NCI-H1436 (cell line): Measurements from ENCODE around the gene HIF1A.
"Not testable (repeated sequence)": the region's sequence is repeated elsewhere in the genome, so short reads cannot be mapped to it uniquely, and the experiment has no call there.

ENCODE experiments used
- DNase-seq: peaks from one replicate; lab custom pipeline; 2025; lab: John Stamatoyannopoulos, UW

Gene HIF1A

GRCh38 chr14:61694830-61695694, at the start of gene HIF1A:
TSS of gene HIF1A (plus strand) at chr14:61695513. CDS start at chr14:61695805, 292 bp downstream.
- DNase-seq = peak; percentile 97

- no peak for DNase-seq
Measured at GRCh38 chr14:61646366-61647116, 48.8 kb upstream of the HIF1A start.

GRCh38 chr14:61647704-61648103, 47.6 kb upstream of the HIF1A start:
- DNase-seq = no peak

- no peak for DNase-seq
Measured at GRCh38 chr14:61648377-61648776, 46.9 kb upstream of the HIF1A start.

- no peak for DNase-seq
Measured at GRCh38 chr14:61649283-61649682, 46.0 kb upstream of the HIF1A start.

GRCh38 chr14:61651355-61651754, 44.0 kb upstream of the HIF1A start:
- no peak for DNase-seq

GRCh38 chr14:61652526-61653262, 42.6 kb upstream of the HIF1A start:
- no peak for DNase-seq

GRCh38 chr14:61653507-61653906, 41.8 kb upstream of the HIF1A start:
- DNase-seq = no peak

GRCh38 chr14:61654026-61654425, 41.3 kb upstream of the HIF1A start:
- no peak for DNase-seq

- DNase-seq = no peak
Measured at GRCh38 chr14:61655777-61656176, 39.5 kb upstream of the HIF1A start.

GRCh38 chr14:61656341-61656740, 39.0 kb upstream of the HIF1A start:
- no peak for DNase-seq

- not testable (repeated sequence) for DNase-seq
Measured at GRCh38 chr14:61658111-61658510, 37.2 kb upstream of the HIF1A start.

- no peak for DNase-seq
Measured at GRCh38 chr14:61659582-61659981, 35.7 kb upstream of the HIF1A start.

- no peak for DNase-seq
Measured at GRCh38 chr14:61661471-61662400, 33.6 kb upstream of the HIF1A start.

- no peak for DNase-seq
Measured at GRCh38 chr14:61662437-61663311, 32.6 kb upstream of the HIF1A start.

GRCh38 chr14:61663312-61663979, 31.9 kb upstream of the HIF1A start:
- no peak for DNase-seq

- no peak for DNase-seq
Measured at GRCh38 chr14:61668282-61668681, 27.0 kb upstream of the HIF1A start.

- no peak for DNase-seq
Measured at GRCh38 chr14:61670576-61670975, 24.7 kb upstream of the HIF1A start.

- no peak for DNase-seq
Measured at GRCh38 chr14:61671082-61671481, 24.2 kb upstream of the HIF1A start.

GRCh38 chr14:61672796-61673195, 22.5 kb upstream of the HIF1A start:
- no peak for DNase-seq
